AG04449 (cell line): ENCODE data around the gene STEAP2.

Source experiments
- CTCF ChIA-PET: fragments of 350-600 bp; formaldehyde crosslinking; extraction: SDS; loops from one replicate; lab custom pipeline; 2021; ENCODE audit warnings: antibody characterized with exemption; lab: Yijun Ruan, JAX
- POLR2A ChIA-PET: fragments of 400-600, 350-600 bp; formaldehyde crosslinking; extraction: SDS; loops from one replicate; lab custom pipeline; 2020; ENCODE audit warnings: antibody characterized with exemption, inconsistent platforms; lab: Yijun Ruan, JAX
- DNase-seq: peaks from one replicate; pipeline ENCODE4 v3.0.0-alpha.2; 2010; ENCODE audit warnings: low read depth, low spot score
- H3K4me3 ChIP-seq: 2 replicates; pipeline ENCODE4 v1.5.1; 2011; ENCODE audit warnings: low read depth, mild to moderate bottlenecking, control low read depth, low read length
- CTCF ChIP-seq: IDR thresholded peaks from one replicate; pipeline ENCODE4 v1.5.1; 2011; ENCODE audit warnings: mild to moderate bottlenecking, moderate library complexity, low read length, control low read depth, inconsistent platforms; ENCODE audit not compliant: insufficient read depth; ENCODE audit errors: missing control alignments

Gene STEAP2

GRCh38 chr7:90231304-90231703 is 19.8 kb downstream of the STEAP2 start:
- CTCF ChIA-PET, result interaction anchor here (1.2 kb wide), 1 partner anchor 20 kb away, joined by 6 read pairs; the partner anchor contains the start of gene STEAP2
- POLR2A ChIA-PET, result no interaction called here
- no peak for TF ChIP-seq CTCF
- no peak for DNase-seq
- no peak overlapping the region for H3K4me3 ChIP-seq

GRCh38 chr7:90232430-90232829 is 20.9 kb downstream of the STEAP2 start:
- no peak overlapping the region for H3K4me3 ChIP-seq
- DNase-seq, result no peak
- ChIA-PET POLR2A (no interaction called here), CTCF (no interaction called here)
- TF ChIP-seq CTCF, result no peak

GRCh38 chr7:90233569-90233968 is 22.0 kb downstream of the STEAP2 start:
- POLR2A ChIA-PET, result no interaction called here
- H3K4me3 ChIP-seq, result no peak overlapping the region
- DNase-seq, result no peak
- no peak for TF ChIP-seq CTCF
- CTCF ChIA-PET, result no interaction called here

- no peak overlapping the region for H3K4me3 ChIP-seq
- TF ChIP-seq CTCF, result no peak
- ChIA-PET POLR2A (no interaction called here), CTCF (interaction anchor here (1.3 to 2.0 kb wide), 2 partner anchors 25 to 61 kb away, joined by 3 to 6 read pairs; partner anchors contain the start of gene STEAP2)
- DNase-seq, result no peak
Measured at GRCh38 chr7:90236721-90237289, 25.3 kb downstream of the STEAP2 start.

- no peak overlapping the region for H3K4me3 ChIP-seq
- no peak for DNase-seq
- no peak for TF ChIP-seq CTCF
- ChIA-PET CTCF (interaction anchor here (0.8 kb wide), 1 partner anchor 74 kb away, joined by 3 read pairs; no protein-coding TSS in a partner anchor), POLR2A (no interaction called here)
Measured at GRCh38 chr7:90238022-90238421, 26.5 kb downstream of the STEAP2 start.

- DNase-seq, result no peak
- CTCF ChIA-PET, result interaction anchor here (0.8 kb wide), 1 partner anchor 74 kb away, joined by 3 read pairs; no protein-coding TSS in a partner anchor
- no peak for TF ChIP-seq CTCF
- H3K4me3 ChIP-seq, result no peak overlapping the region
- POLR2A ChIA-PET, result no interaction called here
Measured at GRCh38 chr7:90238583-90238982, 27.0 kb downstream of the STEAP2 start.
